Measurements from ENCODE around the gene SLC5A7.

Gene SLC5A7

GRCh38 chr2:108031471-108031941 lies 45.2 kb downstream of the SLC5A7 start:
- Histone ChIP-seq H3K4me3 (ENCODE audit: low read depth, low read length) (no peak overlapping the region), H2BK120ac (ENCODE audit: insufficient read depth, low read length, poor library complexity) (no peak overlapping the region), H2BK12ac (ENCODE audit: low read length) (no peak overlapping the region), H3K14ac (ENCODE audit: low read length) (no peak overlapping the region), H3K4ac (ENCODE audit: low read depth, low read length) (no peak overlapping the region), H3K23ac (ENCODE audit: low read length) (no peak overlapping the region), H3K27me3 (ENCODE audit: insufficient read depth, low read length) (no peaks in the 10 kb centered on the region), H3K36me3 (ENCODE audit: control insufficient read depth in 1 of 2, insufficient read depth in 2 of 2, low read length in 2 of 2) (no peaks in the 10 kb centered on the region), H3K27ac (ENCODE audit: low read depth, low read length) (no peak overlapping the region), H3K79me2 (ENCODE audit: control insufficient read depth, insufficient read depth, low read length, poor library complexity) (no peaks in the 10 kb centered on the region), H2BK5ac (ENCODE audit: low read depth, low read length, poor library complexity) (no peak overlapping the region), H3K18ac (ENCODE audit: low read length) (no peak overlapping the region), H3K4me1 (ENCODE audit: control insufficient read depth in 1 of 2, insufficient read depth in 2 of 2, low read length in 2 of 2) (no peaks in the 10 kb centered on the region), H4K12ac (ENCODE audit: low read depth, low read length) (no peak overlapping the region), H2AK5ac (ENCODE audit: low read length) (no peak overlapping the region), H3K4me2 (ENCODE audit: low read length) (no peak overlapping the region), H3K9me3 (ENCODE audit: insufficient read depth, low read depth, low read length) (peaks cover 10% of the 10 kb centered on the region), H4K8ac (ENCODE audit: low read depth, low read length) (no peak overlapping the region), H3K79me1 (ENCODE audit: low read length) (no peaks in the 10 kb centered on the region), H4K91ac (ENCODE audit: low read depth, low read length) (no peak overlapping the region), H2AFZ (ENCODE audit: insufficient read depth, low read length, poor library complexity) (no peak overlapping the region), H3K9ac (ENCODE audit: low read length) (no peak overlapping the region)
- no peak for DNase-seq
- no CpG with 5 or more reads among the region's 23 CpGs for WGBS (ENCODE audit: extremely low coverage, insufficient coverage, insufficient read length)

DNA sequence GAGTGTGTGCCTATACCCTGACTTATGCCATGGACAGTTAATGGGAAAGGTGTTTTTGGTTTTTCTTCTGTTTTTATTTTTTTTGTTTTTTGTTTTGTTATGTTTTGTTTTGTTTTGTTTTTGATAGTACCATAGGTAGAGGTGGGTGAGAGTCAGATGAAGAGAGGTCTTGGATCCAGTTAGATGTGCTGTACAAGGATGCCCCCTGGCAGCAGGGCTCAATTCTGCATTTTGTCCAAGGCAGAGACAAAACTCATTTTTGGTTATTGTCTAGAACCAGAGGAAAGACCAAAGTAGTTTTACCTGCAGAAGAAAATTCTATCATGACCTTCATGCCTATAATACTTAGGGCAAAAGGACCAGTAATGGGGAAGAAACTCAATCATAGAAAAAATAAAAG lies 48.5 kb downstream of the SLC5A7 start:
- Histone ChIP-seq H2AFZ (ENCODE audit: insufficient read depth, low read length, poor library complexity) (no peak overlapping the region), H2BK5ac (ENCODE audit: low read depth, low read length, poor library complexity) (no peak overlapping the region), H3K79me1 (ENCODE audit: low read length) (no peaks in the 10 kb centered on the region), H3K9ac (ENCODE audit: low read length) (no peak overlapping the region), H3K4ac (ENCODE audit: low read depth, low read length) (no peak overlapping the region), H3K14ac (ENCODE audit: low read length) (no peak overlapping the region), H3K9me3 (ENCODE audit: insufficient read depth, low read depth, low read length) (peaks cover 10% of the 10 kb centered on the region), H3K4me1 (ENCODE audit: control insufficient read depth in 1 of 2, insufficient read depth in 2 of 2, low read length in 2 of 2) (no peaks in the 10 kb centered on the region), H3K18ac (ENCODE audit: low read length) (no peak overlapping the region), H2BK120ac (ENCODE audit: insufficient read depth, low read length, poor library complexity) (no peak overlapping the region), H3K27me3 (ENCODE audit: insufficient read depth, low read length) (no peaks in the 10 kb centered on the region), H3K23ac (ENCODE audit: low read length) (no peak overlapping the region), H2BK12ac (ENCODE audit: low read length) (no peak overlapping the region), H4K12ac (ENCODE audit: low read depth, low read length) (no peak overlapping the region), H3K79me2 (ENCODE audit: control insufficient read depth, insufficient read depth, low read length, poor library complexity) (no peaks in the 10 kb centered on the region), H4K91ac (ENCODE audit: low read depth, low read length) (no peak overlapping the region), H3K4me3 (ENCODE audit: low read depth, low read length) (no peak overlapping the region), H3K4me2 (ENCODE audit: low read length) (no peak overlapping the region), H2AK5ac (ENCODE audit: low read length) (no peak overlapping the region), H3K36me3 (ENCODE audit: control insufficient read depth in 1 of 2, insufficient read depth in 2 of 2, low read length in 2 of 2) (no peaks in the 10 kb centered on the region), H3K27ac (ENCODE audit: low read depth, low read length) (no peak overlapping the region), H4K8ac (ENCODE audit: low read depth, low read length) (no peak overlapping the region)
- DNase-seq = no peak

GRCh38 chr2:108048752-108049151 lies 62.4 kb downstream of the SLC5A7 start:
- no peaks in the 10 kb centered on the region for H3K4me1 ChIP-seq (ENCODE audit: control insufficient read depth in 1 of 2, insufficient read depth in 2 of 2, low read length in 2 of 2)
- no peak overlapping the region for H3K14ac ChIP-seq (ENCODE audit: low read length)
- no peak overlapping the region for H4K91ac ChIP-seq (ENCODE audit: low read depth, low read length)
- H2AFZ ChIP-seq (ENCODE audit: insufficient read depth, low read length, poor library complexity) = no peak overlapping the region
- H3K36me3 ChIP-seq (ENCODE audit: control insufficient read depth in 1 of 2, insufficient read depth in 2 of 2, low read length in 2 of 2) = no peaks in the 10 kb centered on the region
- no peak overlapping the region for H3K4ac ChIP-seq (ENCODE audit: low read depth, low read length)
- H2BK120ac ChIP-seq (ENCODE audit: insufficient read depth, low read length, poor library complexity) = no peak overlapping the region
- H3K23ac ChIP-seq (ENCODE audit: low read length) = no peak overlapping the region
- H2BK5ac ChIP-seq (ENCODE audit: low read depth, low read length, poor library complexity) = no peak overlapping the region
- H3K27ac ChIP-seq (ENCODE audit: low read depth, low read length) = no peak overlapping the region
- H3K9me3 ChIP-seq (ENCODE audit: insufficient read depth, low read depth, low read length) = no peaks in the 10 kb centered on the region
- H3K4me2 ChIP-seq (ENCODE audit: low read length) = no peak overlapping the region
- no peak overlapping the region for H4K12ac ChIP-seq (ENCODE audit: low read depth, low read length)
- H3K18ac ChIP-seq (ENCODE audit: low read length) = no peak overlapping the region
- H4K8ac ChIP-seq (ENCODE audit: low read depth, low read length) = no peak overlapping the region
- H3K9ac ChIP-seq (ENCODE audit: low read length) = no peak overlapping the region
- WGBS (ENCODE audit: extremely low coverage, insufficient coverage, insufficient read length) = no CpG with 5 or more reads among the region's 5 CpGs
- DNase-seq = no peak
- H3K79me2 ChIP-seq (ENCODE audit: control insufficient read depth, insufficient read depth, low read length, poor library complexity) = no peaks in the 10 kb centered on the region
- H3K4me3 ChIP-seq (ENCODE audit: low read depth, low read length) = no peak overlapping the region
- H2BK12ac ChIP-seq (ENCODE audit: low read length) = no peak overlapping the region
- H3K79me1 ChIP-seq (ENCODE audit: low read length) = no peaks in the 10 kb centered on the region
- no peak overlapping the region for H2AK5ac ChIP-seq (ENCODE audit: low read length)
- H3K27me3 ChIP-seq (ENCODE audit: insufficient read depth, low read length) = no peaks in the 10 kb centered on the region

DNA sequence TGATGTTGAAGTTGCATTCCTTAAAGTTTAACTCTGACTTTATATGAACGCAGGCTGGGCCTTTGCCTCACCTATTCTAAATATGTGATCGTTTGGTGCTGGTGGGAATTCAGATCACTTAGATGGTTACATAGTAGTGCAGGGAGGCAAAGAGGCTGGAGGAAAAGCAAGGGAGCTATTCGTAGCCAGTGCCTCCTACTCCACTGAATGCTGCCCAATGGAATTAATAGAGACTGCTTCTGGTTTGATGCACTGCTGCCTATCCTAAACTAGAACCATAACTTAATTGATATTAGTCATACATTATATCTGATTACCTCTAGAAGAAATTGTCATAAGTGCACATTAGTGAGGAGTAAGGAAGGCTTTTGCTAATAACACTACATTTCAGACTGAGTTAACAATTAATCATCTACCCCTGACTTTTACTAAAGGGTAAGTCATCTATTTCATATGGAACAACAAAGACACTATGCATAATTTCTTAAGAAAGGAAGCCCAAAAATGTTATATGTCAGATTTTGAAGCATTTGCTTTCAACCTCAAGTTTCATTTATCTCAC lies 72.3 kb downstream of the SLC5A7 start:
- H3K36me3 ChIP-seq (ENCODE audit: control insufficient read depth in 1 of 2, insufficient read depth in 2 of 2, low read length in 2 of 2) = no peaks in the 10 kb centered on the region
- H3K23ac ChIP-seq (ENCODE audit: low read length) = no peak overlapping the region
- H2AK5ac ChIP-seq (ENCODE audit: low read length) = no peak overlapping the region
- no peaks in the 10 kb centered on the region for H3K79me1 ChIP-seq (ENCODE audit: low read length)
- H2BK120ac ChIP-seq (ENCODE audit: insufficient read depth, low read length, poor library complexity) = no peak overlapping the region
- no peak overlapping the region for H2AFZ ChIP-seq (ENCODE audit: insufficient read depth, low read length, poor library complexity)
- DNase-seq = no peak
- H3K4me1 ChIP-seq (ENCODE audit: control insufficient read depth in 1 of 2, insufficient read depth in 2 of 2, low read length in 2 of 2) = no peaks in the 10 kb centered on the region
- no peak overlapping the region for H3K27ac ChIP-seq (ENCODE audit: low read depth, low read length)
- no peak overlapping the region for H4K91ac ChIP-seq (ENCODE audit: low read depth, low read length)
- no peak overlapping the region for H4K12ac ChIP-seq (ENCODE audit: low read depth, low read length)
- no peak overlapping the region for H4K8ac ChIP-seq (ENCODE audit: low read depth, low read length)
- no peak overlapping the region for H2BK12ac ChIP-seq (ENCODE audit: low read length)
- no peak overlapping the region for H3K4me3 ChIP-seq (ENCODE audit: low read depth, low read length)
- H3K18ac ChIP-seq (ENCODE audit: low read length) = no peak overlapping the region
- WGBS (ENCODE audit: extremely low coverage, insufficient coverage, insufficient read length) = no CpG with 5 or more reads among the region's 3 CpGs
- no peak overlapping the region for H3K14ac ChIP-seq (ENCODE audit: low read length)
- no peak overlapping the region for H3K4ac ChIP-seq (ENCODE audit: low read depth, low read length)
- no peaks in the 10 kb centered on the region for H3K27me3 ChIP-seq (ENCODE audit: insufficient read depth, low read length)
- H3K4me2 ChIP-seq (ENCODE audit: low read length) = no peak overlapping the region
- H2BK5ac ChIP-seq (ENCODE audit: low read depth, low read length, poor library complexity) = no peak overlapping the region
- H3K79me2 ChIP-seq (ENCODE audit: control insufficient read depth, insufficient read depth, low read length, poor library complexity) = no peaks in the 10 kb centered on the region
- no peak overlapping the region for H3K9ac ChIP-seq (ENCODE audit: low read length)
- H3K9me3 ChIP-seq (ENCODE audit: insufficient read depth, low read depth, low read length) = no peaks in the 10 kb centered on the region
